GM21529 (cell line): Measurements from ENCODE around the gene NUP43.
"Not testable (repeated sequence)": the region's sequence is repeated elsewhere in the genome, so short reads cannot be mapped to it uniquely, and the experiment has no call there.

ENCODE experiments used
- ATAC-seq: cut with Tn5 transposase; IDR thresholded peaks from one replicate; pipeline ENCODE4 v1.9.1; 2021; ENCODE audit not compliant: unreplicated experiment

Gene NUP43

DNA sequence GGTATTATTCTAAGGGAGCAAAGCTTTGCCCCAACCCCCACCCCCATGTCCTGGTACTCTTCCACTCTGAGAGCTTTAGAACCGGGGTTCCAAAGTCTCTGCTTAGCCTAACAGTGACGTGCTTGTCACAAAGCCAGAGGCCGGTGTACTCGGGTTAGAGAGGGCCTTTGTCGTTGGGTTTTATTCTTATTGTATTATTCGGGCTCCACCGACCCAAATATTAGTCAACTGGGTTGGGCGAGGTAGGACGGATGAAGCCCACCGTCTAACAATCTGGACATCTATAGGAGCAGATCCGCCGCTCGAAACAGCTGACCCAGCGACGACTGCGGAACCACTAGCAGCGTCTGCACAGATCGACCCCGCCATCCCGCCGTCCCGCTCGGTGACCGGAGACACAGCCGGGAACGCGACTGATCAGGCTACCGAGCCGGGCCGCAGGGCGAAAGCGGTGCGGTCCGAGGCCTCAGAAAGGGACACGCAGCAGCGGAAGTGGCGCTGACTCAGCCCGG, 2.8 kb upstream of the NUP43 start:
- ATAC-seq, result peak; percentile 6

DNA sequence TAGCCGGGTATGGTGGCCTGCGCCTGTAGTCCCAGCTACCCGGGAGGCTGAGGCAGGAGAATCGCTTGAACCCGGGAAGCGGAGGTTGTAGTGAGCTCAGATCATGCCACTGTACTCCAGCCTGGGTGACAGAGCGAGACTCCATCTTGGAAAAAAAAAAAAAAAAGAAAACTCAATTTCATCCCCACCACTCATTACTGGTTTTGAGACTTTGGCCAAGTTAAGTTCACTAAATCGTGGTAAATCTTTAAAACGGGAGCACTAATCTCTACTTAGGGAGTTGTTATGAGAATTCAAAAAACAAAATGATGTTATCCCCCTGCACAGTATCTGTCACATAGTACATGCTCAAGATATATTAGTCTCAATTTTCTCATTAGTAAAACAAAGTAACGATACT, 1.1 kb downstream of the NUP43 start:
- ATAC-seq, result not testable (repeated sequence)

DNA sequence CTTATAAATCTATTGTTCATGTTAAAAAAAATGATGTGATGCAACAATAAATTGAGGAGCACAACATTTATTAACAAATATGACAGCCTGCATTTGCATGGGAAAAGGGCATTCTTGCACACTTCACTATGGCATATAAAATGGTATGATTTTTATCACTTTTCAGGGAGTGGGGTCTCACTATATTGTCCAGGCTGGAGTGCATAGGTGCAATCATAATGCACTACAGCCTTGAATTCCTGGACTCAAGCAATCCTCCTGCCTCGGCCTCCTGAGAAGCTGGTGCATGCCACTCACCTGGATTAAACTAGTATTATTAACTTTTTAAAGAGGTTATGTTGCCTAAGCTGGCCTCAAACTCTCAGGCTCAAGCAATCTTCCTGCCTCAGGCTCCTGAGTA, 11.4 kb downstream of the NUP43 start:
- no peak for ATAC-seq

DNA sequence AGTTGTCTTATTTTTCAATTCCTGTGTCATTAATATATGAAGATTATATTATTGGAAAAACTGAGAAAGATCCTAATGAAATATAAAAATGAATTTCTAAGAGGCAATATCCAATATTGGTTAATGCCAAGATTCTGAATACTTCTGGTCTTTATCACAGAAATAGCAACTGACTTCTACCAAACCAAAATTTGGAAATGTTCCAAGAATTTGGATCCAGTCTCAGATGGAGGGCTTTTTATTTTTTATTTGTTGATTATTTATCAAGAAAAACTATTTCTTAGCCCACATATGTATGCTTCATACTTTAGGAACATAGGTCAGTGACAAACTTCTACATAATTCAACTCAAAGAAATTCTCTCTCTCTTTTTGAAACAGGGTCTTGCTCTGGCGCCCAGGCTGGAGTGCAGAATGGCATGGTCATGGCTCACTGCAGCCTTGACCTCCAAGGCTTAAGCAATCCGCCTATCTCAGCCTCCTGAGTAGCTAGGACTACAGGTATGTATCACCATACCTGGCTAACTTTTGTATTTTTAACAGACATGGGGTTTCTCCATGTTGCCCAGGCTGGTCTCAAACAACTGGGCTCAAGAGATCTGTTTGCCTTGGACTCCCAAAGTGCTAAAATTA, 13.1 kb downstream of the NUP43 start:
- no peak for ATAC-seq

DNA sequence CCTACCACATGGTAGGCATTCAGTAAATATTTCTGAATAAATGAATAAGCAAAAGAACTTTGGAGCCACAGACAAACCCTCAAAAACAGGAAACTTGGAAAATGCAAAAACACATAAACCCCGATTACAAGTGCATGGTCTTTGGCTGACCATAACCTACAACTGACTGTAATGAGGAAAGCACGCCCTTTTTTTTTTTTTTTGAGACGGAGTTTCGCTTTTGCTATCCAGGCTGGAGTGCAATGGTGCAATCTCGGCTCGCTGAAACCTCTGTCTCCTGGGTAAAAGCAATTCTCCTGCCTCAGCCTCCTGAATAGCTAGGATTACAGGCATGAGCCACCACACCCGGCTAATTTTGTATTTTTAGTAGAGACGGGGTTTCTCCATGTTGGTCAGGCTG, 16.5 kb downstream of the NUP43 start:
- ATAC-seq, result no peak

DNA sequence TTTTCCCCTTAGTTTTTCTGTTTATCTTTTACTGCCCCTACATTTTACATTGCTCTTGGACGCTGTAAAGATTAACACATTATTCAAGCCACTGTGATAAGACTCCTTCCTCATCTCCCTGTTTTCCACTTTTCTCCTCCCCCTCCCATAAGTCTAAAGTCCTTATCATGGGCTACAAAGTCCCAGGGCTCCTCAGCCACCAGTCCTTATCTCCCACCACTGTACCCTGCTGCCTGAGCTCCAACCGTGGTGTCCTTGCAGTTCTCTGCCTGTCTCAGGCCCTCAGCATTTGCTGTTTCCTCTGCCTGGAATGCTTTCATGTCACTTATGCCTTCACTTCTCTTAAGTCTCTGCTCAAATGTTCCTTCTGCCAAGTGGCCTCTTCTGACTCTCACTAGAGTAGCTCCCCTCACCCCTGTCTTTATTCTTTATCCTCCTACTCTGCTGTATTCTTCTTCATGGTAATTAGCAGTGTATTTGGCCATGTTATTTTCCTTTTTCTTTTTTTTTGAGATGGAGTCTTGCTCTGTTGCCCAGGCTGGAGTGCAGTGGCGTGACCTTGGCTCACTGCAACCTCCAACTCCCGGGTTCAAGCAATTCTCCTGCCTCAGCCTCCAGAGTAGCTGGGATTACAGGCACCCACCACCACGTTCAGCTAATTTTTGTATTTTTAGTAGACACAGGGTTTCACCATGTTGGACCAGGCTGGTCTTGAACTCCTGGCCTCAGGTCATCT, 17.7 kb downstream of the NUP43 start:
- no peak for ATAC-seq

DNA sequence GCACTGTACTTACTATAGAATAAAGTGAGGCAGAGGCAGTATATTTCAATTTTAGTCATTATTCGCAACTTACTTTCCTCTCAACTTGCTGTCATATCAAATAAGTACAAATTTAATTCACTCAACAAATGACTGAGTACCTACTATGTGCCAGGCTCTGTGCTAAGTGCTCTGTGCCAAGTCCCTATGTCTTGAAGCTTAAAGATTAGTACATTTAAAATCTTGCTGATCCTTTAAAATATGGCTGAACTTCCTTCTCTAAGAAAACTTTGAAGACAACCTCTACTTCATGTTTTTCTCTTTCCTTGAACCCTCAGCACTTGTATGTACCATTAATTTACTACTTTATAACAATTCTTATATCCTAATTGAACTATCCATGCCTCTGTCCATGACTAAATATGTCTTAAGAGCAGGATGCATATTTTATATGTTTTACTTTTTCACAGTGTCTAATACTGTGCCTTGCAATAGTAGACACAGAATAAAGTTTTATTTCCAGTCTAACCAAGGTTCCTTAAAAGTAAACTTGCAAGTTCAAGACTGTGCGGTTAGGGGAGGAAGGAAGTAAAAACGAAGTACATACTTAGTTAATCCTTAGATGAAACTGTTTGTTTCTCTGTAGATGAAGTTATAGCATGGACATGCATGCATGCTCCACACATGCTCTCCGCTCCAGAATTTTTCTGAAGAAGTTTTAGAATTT, 18.4 kb downstream of the NUP43 start:
- ATAC-seq, result no peak

DNA sequence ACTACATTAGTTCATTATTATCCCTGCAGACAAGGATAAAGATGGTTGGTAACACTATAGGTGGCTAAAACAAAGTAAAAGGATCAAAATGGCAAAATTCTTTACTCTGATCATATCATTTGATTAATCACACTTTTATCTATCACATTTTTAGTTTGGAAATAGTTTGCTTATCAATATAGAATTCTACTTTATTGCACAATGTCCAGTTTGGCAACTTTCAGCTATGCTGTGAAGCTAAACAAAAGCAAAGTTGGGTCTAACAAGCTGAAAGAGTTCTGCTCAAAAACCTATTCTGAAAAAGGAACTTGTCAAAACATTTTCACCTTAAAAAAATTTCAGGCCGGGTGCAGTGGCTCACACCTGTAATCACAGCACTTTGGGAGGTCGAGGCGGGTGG, 20.5 kb downstream of the NUP43 start:
- ATAC-seq, result no peak

DNA sequence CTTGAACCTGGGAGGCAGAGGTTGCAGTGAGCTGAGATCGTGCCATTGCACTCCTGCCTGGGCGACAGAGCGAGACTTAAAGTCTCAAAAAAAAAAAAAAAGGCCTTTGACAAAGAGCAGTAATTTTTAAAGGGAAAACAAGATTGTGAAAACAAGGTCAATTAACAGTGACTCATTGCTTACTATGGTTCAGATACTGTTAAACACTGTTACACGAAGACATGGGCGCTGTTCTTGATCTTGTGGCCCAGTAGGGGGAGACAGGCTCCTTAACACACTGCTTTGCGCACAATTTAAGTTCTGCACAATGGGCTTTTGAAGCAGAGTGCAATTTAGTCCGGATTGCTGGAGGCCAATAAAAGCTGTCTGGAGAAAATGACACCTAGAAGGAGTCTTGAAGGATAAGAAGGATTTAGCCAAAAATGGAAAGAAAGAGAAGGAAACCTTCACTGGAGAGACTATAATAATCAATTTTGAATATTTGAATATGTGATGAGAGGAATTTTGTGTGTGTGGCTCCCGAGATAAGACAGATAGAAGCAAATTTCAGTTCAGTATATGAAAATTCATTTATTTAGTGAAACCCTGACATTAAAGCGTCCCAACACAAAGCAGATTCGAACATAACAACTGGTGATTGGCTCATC, 22.4 kb downstream of the NUP43 start:
- peak; percentile 59 for ATAC-seq

DNA sequence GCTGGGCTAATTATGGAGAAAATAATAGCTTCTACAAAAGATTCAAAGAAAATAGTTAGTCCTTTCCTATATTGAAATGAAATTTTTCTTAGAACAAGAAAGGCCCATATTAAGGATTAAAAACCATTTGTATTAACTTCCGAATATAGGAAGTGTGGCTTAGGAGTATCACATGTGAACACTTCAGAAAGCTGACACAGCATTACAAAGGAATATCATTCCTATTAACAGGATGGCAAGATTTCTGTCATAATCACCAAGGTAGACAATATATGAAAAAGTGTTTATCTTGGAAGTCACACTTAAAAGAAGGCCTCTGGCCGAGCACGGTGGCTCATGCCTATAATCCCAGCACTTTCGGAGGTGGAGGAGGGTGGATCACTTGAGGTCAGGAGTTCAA, 23.1 kb downstream of the NUP43 start:
- no peak for ATAC-seq

DNA sequence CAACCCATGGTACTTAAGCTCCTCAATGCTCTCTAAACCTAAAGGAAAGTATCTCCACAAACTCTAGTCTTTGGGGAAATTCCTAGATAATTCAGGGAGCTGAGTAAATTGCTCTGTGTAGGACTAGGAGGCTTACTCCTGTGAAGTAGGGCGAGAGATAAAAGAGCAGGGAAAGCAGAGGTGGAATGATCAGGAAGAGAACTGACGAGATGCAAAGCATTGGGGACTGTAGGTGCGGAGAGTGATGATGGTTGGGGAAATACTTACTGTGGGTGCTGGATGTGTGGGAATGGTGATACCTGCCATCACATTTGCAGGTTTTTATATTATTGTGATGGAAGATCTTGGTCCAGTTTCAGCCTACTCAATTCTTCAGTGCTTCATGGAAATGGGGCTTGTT, 26.8 kb downstream of the NUP43 start:
- ATAC-seq, result no peak

DNA sequence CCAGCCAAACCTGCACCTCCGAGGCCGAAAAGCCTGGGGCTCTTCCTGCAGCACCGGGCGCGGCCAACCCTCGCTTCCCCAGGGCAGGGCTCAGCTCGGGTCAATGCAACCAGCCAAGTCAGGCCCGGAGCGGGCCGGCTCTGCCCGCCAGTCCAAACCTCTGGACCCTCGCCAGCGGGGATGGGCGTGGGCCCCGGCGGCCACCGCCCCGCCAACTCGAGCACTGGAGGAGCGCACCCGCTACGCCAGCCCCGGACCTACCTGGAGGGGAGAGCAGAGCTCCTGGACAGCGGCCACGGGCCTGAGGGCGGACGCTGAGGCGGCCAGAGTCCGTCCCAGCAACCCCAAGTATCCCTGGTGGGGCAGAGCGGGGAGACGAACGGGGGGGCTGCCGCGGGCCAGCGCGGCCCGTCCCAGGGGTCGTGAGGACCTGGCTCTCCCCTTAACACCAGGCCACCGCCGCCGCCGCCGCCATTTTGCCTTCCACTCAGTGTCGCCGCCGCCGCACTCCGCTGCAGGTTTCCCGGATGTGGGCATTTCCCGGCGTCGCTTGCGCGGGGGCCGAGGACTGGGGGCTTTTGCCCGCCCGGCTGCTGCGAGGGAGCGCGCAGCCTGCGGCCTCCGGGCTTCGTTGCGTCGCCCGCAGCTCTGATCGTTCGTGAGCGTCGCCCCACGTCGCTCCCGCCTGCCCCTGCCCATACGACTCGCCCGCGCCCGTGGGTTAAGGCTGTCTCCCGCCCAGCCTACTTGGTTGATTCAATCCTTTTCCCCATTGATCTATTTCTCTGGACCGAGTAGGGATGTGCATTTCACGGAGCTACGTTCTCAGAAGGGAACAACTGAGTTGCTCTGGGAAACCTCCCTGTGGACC, 28.5 kb downstream of the NUP43 start, which contains the start of gene LATS1:
Gene LATS1 (minus strand): TSS at position 514 of the 871 bp plus-strand sequence. CDS start 15,975 bp downstream, outside the sequence.
- ATAC-seq, result peak; percentile 92

DNA sequence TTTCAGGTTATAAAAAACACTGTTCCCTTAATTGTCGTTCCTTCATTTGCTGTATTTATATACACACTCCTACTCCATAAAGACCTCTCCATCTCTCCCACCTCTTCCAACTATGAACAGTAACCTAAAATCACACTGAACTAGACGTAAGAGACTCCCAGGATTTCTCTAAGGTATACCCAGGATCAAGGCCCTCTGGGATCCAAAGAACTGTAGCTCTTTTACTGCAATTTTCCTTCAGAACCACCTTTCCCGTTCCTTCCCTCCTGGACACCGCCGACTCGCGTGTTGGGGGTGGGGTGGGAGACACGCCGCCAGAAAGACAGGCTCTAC, 29.1 kb downstream of the NUP43 start:
- ATAC-seq, result no peak

DNA sequence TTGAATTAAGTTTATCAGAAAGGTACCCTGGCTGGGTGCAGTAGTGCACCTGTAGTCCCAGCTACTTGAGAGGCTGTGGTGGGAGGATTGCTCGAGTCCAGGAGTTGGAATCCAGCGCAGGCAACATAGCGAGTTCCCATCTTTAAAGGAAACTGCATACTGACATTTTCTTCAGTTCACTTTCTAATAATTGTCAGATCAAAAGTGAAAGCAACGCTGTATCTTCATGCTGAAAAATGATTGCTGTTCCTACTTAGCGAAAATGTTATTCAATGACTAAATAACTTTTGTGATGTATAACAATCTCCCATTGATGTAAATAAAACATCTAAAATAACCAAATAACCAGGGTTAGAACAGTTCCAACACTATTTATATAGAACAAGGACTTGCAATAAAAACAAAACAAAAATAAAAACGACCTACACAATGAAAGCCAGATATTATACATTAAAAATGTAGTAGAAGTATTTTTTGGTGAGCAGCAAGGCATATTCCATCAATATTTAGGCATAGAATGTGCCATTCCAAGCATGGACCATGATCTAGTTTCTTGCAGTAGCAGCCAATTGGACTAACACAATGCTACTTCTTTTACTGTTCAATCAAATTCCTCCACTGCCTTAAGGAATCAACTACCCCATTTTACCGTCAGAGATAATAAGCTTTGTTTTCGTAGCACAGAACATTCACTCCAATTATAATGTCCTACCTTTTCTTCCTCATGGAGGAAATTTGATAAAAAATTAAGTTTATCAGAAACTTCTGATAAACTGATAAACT, 30.0 kb downstream of the NUP43 start:
- no peak for ATAC-seq

DNA sequence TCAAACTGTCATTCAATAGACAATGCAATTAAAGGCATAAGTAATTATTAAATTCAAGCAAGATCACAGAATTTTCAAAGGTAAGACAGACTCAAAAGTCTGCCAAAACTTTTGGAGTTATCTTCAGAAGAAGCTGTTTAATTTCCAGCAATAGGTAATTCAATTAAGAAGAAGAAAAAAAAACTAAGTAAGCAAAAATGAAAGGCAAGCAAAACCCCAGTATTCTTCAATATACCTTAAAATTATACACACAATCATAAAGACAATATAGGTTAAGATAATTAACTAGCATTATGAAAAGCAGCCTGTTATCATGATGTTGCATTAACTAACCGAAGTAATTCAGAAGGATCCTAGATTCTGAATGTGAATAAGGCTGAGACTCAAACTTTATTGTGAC, 31.9 kb downstream of the NUP43 start:
- no peak for ATAC-seq

DNA sequence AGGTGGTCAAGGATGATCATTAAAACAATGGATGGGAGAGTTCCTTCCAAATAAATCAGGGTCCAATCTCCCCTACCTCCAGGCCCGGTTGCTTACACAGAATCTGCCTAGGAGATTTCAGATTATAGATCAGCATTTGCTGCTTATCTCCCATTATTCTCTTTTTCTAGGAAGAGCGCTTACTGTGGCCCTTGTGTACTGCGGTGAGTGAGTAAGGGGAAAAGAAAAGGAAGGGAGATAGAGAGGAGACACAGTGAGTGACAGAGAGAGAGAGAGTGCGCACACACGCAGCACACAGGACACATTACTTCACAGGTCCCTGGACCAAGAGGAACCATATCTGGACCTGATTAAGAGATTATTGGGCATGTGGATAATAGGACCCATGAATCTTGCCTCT, 34.6 kb downstream of the NUP43 start:
- ATAC-seq, result no peak

DNA sequence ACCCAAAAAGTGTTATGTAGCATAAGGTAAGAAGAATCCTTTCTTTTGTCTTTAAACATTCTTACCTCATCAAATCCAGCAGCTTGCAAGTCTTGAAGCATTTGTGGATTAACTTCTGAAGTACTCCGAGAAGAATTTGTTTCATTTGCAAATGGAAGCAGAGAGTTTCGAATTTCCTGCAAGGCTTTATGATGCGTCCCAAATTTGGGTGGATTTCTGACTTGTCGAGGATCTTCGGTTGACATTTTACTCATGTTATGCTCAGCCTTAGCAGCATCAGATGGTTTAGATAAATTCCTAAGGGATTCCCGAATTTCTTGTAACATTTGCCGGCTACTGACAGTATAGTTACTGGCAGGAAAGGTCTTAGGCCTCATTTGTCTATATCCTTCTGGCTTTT, 44.6 kb downstream of the NUP43 start:
- ATAC-seq, result no peak

DNA sequence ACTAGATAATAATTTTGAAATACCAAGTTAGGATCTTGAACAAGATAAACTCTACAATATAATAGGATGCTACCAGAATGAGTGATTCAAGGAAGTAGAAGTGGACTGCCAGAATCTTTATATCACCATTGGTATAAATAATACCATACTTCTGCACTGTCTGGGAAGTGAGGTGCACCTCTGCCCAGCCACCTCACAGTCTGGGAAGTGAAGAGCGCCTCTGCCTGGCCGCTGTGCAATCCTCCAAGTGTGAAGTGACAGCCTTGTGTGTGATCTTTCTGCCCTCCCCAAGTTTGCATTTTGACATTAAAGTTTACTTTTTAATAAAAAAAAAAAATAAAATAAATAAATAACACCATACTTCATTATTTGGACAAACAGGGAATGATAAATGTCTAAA, 47.2 kb downstream of the NUP43 start:
- ATAC-seq, result no peak

DNA sequence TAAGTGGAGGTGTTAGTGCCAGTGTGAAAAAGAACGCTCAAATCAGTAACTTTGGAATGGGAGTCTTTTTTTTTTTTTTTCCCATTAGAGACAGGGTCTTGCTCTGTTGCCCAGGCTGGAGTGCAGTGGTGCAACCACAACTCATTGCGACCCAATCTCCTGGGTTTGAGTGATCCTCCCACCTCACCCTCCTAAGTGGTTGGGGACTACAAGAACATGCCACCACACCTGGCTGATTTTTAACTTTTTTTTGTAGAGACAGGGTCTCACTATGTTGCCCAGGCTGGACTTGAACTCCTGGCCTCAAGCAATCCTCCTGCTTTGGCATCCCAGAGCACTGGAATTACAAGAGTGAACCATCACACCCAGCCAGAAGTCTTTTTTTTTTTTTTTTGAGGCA, 48.2 kb downstream of the NUP43 start:
- no peak for ATAC-seq

DNA sequence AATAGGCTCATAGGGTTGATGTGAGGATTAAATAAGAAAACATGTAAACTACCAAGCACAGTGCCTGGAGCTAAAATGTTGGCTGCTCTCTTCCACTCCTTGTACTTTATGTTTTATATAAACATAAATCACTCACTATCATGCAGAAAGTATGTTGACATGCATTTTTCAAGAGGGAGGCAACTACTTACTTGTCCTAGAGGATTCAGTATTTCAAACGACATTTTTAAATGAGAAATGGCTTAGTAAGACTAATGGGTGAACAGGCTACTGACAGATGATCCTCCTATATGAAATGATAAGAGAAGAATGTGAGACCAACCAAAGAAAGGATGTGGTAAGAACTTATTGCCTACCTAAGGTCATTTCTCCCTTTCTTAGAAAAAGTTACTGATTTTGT, 49.4 kb downstream of the NUP43 start:
- no peak for ATAC-seq
